CD4-positive, alpha-beta T cell (primary cell): Measurements from ENCODE around the gene BMPR1A. TPM values are rescaled to one million over a fixed set of nuclear protein-coding genes. Genes with fewer than 3 reads are reported as not detected.

Source experiments
- ATAC-seq: fragments of 200-7000 bp; cut with Tn5 transposase; one replicate; pipeline ENCODE4 v1.10.0; 2022; ENCODE audit warnings: mild to moderate bottlenecking; ENCODE audit not compliant: poor library complexity
- CTCF ChIA-PET: fragments of 350-600 bp; sonication (Branson Sonifier 250); formaldehyde crosslinking; loops from one replicate; lab custom pipeline; 2021; ENCODE audit warnings: antibody characterized with exemption, inconsistent platforms; lab: Charles Lee
- POLR2A ChIA-PET: fragments of 350-600 bp; sonication (Branson Sonifier 250); formaldehyde crosslinking; loops from one replicate; lab custom pipeline; 2021; ENCODE audit warnings: antibody characterized with exemption, inconsistent platforms; lab: Charles Lee
- DNase-seq, 14 experiments: peaks; one replicate each; pipeline ENCODE4 v3.0.0-alpha.2; 2013 to 2020; ENCODE audit warnings: mixed read lengths in 2 of 14
- H3K27ac ChIP-seq, 2 donors: one replicate each; pipeline versions ENCODE4 v1.5.1 to v1.7.0; 2013; ENCODE audit warnings: low read length in 2 of 2, low read depth in 1 of 2, mild to moderate bottlenecking in 1 of 2
- H3K27me3 ChIP-seq, 2 experiments: 1 replicate in 1 of 2; 2 replicates in 1 of 2; pipeline versions ENCODE4 v1.6.1 to v1.7.0; 2013; ENCODE audit warnings: low read length in 2 of 2, control low read depth in 1 of 2, mild to moderate bottlenecking in 1 of 2, moderate library complexity in 1 of 2; ENCODE audit not compliant: insufficient read depth in 2 of 2, control insufficient read depth in 1 of 2
- H3K36me3 ChIP-seq: one replicate; pipeline ENCODE4 v1.6.1; 2013; ENCODE audit warnings: low read length, control low read depth; ENCODE audit not compliant: insufficient read depth
- H3K4me1 ChIP-seq: one replicate; pipeline ENCODE4 v1.6.1; 2013; ENCODE audit warnings: low read length, control low read depth; ENCODE audit not compliant: insufficient read depth
- H3K4me3 ChIP-seq: one replicate; pipeline ENCODE4 v1.5.1; 2013; ENCODE audit warnings: mild to moderate bottlenecking, low read length, moderate library complexity
- H3K9me3 ChIP-seq, 2 experiments: 1 replicate in 1 of 2; 2 replicates in 1 of 2; pipeline versions ENCODE4 v1.6.1 to v1.7.0; 2013; ENCODE audit warnings: low read length in 2 of 2, mild to moderate bottlenecking in 2 of 2, control low read depth in 1 of 2, moderate library complexity in 1 of 2; ENCODE audit not compliant: control insufficient read depth in 1 of 2, insufficient read depth in 1 of 2
- H3K27ac Mint-ChIP-seq: one replicate; pipeline ENCODE4 v1.8.0; 2020; ENCODE audit warnings: mixed read lengths
- H3K27me3 Mint-ChIP-seq: one replicate; pipeline ENCODE4 v1.8.0; 2021; ENCODE audit warnings: mixed read lengths
- H3K36me3 Mint-ChIP-seq: one replicate; pipeline ENCODE4 v1.8.0; 2021; ENCODE audit warnings: low read depth, mixed read lengths
- H3K4me1 Mint-ChIP-seq: one replicate; pipeline ENCODE4 v1.8.0; 2021; ENCODE audit warnings: low read depth, mixed read lengths
- H3K4me3 Mint-ChIP-seq: one replicate; pipeline ENCODE4 v1.8.0; 2020; ENCODE audit warnings: mild to moderate bottlenecking, mixed read lengths
- H3K9me3 Mint-ChIP-seq: one replicate; pipeline ENCODE4 v1.8.0; 2020; ENCODE audit warnings: mixed read lengths
- intact Hi-C, 2 experiments: fragments of 100-400 bp; cut with DNase I in 1 of 2; cut with micrococcal nuclease in 1 of 2; formaldehyde crosslinking; loops; one replicate each; pipeline versions ENCODE4 v1.15.1 to v1.9.0; 2023 to 2025; cut with DNase I, micrococcal nuclease
- total RNA-seq, 174 experiments: library from RNA in 2 of 174; stranded (reverse) in 2 of 174; gene quantifications; one replicate each; pipeline ENCODE4 v1.2.3 and lab custom pipeline; 2021 to 2026
- TF ChIP-seq, protein P1 (sequence below): fragments of 200-600 bp; IDR thresholded peaks from one replicate; pipeline ENCODE4 v1.8.0; 2022; ENCODE audit warnings: antibody characterized with exemption, mild to moderate bottlenecking

Gene BMPR1A
- total RNA-seq, 2 experiments from 2014 or later: 1.9 to 2.6 TPM

DNA sequence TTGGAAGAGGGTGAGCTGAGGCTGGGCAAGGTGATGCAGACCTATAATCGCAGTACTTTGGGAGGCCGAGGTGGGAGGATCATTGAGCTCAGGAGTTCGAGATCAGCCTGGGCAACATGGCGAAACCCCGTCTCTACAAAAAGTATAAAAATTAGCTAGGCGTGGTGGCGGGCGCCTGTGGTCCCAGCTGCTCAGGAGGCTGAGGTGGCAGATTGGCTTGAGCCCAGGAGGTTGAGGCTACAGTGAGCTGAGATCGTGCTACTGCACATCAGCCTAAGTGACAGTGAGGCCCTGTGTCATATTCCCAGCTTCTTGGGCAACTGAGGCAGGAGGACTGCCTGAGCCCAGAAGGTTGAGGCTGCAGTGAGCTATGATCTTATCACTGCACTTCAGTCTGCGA is 13.6 kb downstream of the BMPR1A start:
- H3K9me3 Mint-ChIP-seq: no peaks in the 10 kb centered on the region
- H3K9me3 ChIP-seq: no peaks in the 10 kb centered on the region
- intact Hi-C loops: no loop called here
- DNase-seq: no peak
- no peak for ATAC-seq
- no peaks in the 10 kb centered on the region for H3K36me3 ChIP-seq
- peaks cover 20% of the 10 kb centered on the region for H3K4me1 Mint-ChIP-seq
- H3K4me3 Mint-ChIP-seq: no peak overlapping the region
- TF ChIP-seq, protein P1, sequence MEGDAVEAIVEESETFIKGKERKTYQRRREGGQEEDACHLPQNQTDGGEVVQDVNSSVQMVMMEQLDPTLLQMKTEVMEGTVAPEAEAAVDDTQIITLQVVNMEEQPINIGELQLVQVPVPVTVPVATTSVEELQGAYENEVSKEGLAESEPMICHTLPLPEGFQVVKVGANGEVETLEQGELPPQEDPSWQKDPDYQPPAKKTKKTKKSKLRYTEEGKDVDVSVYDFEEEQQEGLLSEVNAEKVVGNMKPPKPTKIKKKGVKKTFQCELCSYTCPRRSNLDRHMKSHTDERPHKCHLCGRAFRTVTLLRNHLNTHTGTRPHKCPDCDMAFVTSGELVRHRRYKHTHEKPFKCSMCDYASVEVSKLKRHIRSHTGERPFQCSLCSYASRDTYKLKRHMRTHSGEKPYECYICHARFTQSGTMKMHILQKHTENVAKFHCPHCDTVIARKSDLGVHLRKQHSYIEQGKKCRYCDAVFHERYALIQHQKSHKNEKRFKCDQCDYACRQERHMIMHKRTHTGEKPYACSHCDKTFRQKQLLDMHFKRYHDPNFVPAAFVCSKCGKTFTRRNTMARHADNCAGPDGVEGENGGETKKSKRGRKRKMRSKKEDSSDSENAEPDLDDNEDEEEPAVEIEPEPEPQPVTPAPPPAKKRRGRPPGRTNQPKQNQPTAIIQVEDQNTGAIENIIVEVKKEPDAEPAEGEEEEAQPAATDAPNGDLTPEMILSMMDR: no peak
- ChIA-PET CTCF (no interaction called here), POLR2A (interaction anchor here (0.6 kb wide), 1 partner anchor 31 kb away, joined by 3 read pairs; no protein-coding TSS in a partner anchor)
- no peaks in the 10 kb centered on the region for H3K27me3 ChIP-seq
- H3K4me1 ChIP-seq: peaks cover 7% of the 10 kb centered on the region
- H3K4me3 ChIP-seq: no peak overlapping the region
- no peaks in the 10 kb centered on the region for H3K36me3 Mint-ChIP-seq
- H3K27ac Mint-ChIP-seq: no peak overlapping the region
- H3K27me3 Mint-ChIP-seq: peaks cover 4% of the 10 kb centered on the region
- H3K27ac ChIP-seq: no peak overlapping the region

DNA sequence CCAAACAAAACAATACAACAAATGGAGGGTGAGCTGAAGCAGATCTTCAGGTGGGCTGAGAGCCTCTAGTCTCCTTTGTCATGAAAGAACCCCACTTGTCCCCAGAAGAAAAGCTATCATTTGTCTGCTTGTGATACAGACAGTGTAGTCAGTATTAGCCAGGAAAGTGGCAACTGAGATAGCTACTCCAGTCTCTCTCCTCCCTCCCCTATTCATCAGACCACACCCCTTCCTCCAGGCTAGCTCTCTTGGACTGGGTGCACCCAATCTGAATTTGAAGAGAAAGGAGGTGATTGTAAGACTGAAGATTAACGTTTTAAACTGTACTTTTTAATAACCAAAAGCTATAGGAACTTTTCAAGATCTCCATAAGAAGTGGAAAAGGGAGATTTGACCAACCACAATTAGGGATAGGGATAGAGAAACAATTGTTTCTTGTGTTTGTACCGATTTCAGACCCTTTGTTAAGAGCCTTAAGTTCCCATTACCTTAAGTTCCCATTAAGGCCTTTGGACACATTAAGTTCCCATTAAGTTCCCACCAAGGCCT is 14.1 kb downstream of the BMPR1A start:
- Histone ChIP-seq H3K4me1 (peaks cover 7% of the 10 kb centered on the region), H3K27me3 (no peaks in the 10 kb centered on the region), H3K4me3 (no peak overlapping the region), H3K36me3 (no peaks in the 10 kb centered on the region), H3K9me3 (no peaks in the 10 kb centered on the region), H3K27ac (no peak overlapping the region)
- H3K27ac Mint-ChIP-seq: no peak overlapping the region
- H3K4me1 Mint-ChIP-seq: peaks cover 20% of the 10 kb centered on the region
- no peaks in the 10 kb centered on the region for H3K36me3 Mint-ChIP-seq
- ATAC-seq (peak; percentile 48), DNase-seq (peak in 1 of 14 experiments; percentile 4)
- TF ChIP-seq, protein P1: no peak
- H3K9me3 Mint-ChIP-seq: no peaks in the 10 kb centered on the region
- intact Hi-C loops: no loop called here
- ChIA-PET POLR2A (interaction anchor here (0.6 kb wide), 1 partner anchor 31 kb away, joined by 3 read pairs; no protein-coding TSS in a partner anchor), CTCF (no interaction called here)
- peaks cover 4% of the 10 kb centered on the region for H3K27me3 Mint-ChIP-seq
- no peak overlapping the region for H3K4me3 Mint-ChIP-seq

DNA sequence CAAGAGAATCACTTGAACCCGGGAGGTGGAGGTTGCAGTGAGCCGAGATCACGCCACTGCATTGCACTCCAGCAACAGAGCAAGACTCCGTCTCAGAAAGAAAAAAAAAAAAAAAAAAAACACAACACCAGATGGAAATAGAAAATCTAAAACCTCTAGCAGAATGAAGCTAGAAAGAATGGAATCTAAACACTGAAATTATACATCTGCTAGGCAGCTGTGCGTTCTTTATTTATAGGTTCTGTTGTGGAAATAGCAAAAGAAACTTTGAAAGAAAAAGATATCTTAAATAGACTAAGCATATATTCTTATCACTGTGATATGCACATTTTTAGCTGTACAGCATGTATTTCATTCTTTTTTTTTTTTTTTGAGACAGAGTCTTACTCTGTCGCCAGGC is 17.1 kb downstream of the BMPR1A start:
- H3K36me3 Mint-ChIP-seq: no peaks in the 10 kb centered on the region
- H3K27ac Mint-ChIP-seq: no peak overlapping the region
- H3K27ac ChIP-seq: no peak overlapping the region
- CTCF ChIA-PET: no interaction called here
- H3K4me1 ChIP-seq: peaks cover 7% of the 10 kb centered on the region
- H3K4me3 Mint-ChIP-seq: no peak overlapping the region
- H3K27me3 ChIP-seq: no peaks in the 10 kb centered on the region
- H3K9me3 ChIP-seq: no peaks in the 10 kb centered on the region
- H3K9me3 Mint-ChIP-seq: no peaks in the 10 kb centered on the region
- no peak overlapping the region for H3K4me3 ChIP-seq
- intact Hi-C loops: no loop called here
- no peaks in the 10 kb centered on the region for H3K36me3 ChIP-seq
- TF ChIP-seq, protein P1: no peak
- H3K27me3 Mint-ChIP-seq: no peaks in the 10 kb centered on the region
- ATAC-seq (no peak), DNase-seq (no peak)
- H3K4me1 Mint-ChIP-seq: peaks cover 11% of the 10 kb centered on the region
- POLR2A ChIA-PET: no interaction called here
